ENCODE measurements around the gene C2orf68.

DNA sequence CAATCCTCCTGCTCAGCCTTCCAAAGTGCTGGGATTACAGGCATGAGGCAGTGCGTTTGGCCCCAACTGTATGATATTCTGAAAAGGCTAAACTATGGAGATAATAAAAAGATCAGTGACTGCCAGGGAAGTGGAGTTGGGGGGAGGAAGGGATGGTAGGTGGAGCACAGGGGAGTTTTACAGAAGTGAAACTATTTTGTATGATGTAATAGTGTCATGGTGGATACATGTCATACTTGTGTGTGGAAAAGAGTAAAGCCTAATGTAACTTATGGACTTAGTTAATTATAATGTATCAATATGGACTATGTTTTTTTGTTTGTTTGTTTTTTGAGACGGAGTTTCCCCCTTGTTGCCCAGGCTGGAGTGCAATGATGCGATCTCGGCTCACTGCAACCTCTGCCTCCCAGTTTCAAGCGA is 47.7 kb downstream of the C2orf68 start:
- no peak for TF ChIP-seq POLR2AphosphoS5 (IDR thresholded peaks at IDR 0.05; ENCODE audit: low read depth, low read length)
- TF ChIP-seq TAF1 (IDR thresholded peaks at IDR 0.05; ENCODE audit: borderline replicate concordance, insufficient read depth, low read length), result no peak
- no peak for TF ChIP-seq SIN3A (IDR thresholded peaks at IDR 0.05; ENCODE audit: borderline replicate concordance, insufficient read depth, low read length)
- TF ChIP-seq, protein P1, sequence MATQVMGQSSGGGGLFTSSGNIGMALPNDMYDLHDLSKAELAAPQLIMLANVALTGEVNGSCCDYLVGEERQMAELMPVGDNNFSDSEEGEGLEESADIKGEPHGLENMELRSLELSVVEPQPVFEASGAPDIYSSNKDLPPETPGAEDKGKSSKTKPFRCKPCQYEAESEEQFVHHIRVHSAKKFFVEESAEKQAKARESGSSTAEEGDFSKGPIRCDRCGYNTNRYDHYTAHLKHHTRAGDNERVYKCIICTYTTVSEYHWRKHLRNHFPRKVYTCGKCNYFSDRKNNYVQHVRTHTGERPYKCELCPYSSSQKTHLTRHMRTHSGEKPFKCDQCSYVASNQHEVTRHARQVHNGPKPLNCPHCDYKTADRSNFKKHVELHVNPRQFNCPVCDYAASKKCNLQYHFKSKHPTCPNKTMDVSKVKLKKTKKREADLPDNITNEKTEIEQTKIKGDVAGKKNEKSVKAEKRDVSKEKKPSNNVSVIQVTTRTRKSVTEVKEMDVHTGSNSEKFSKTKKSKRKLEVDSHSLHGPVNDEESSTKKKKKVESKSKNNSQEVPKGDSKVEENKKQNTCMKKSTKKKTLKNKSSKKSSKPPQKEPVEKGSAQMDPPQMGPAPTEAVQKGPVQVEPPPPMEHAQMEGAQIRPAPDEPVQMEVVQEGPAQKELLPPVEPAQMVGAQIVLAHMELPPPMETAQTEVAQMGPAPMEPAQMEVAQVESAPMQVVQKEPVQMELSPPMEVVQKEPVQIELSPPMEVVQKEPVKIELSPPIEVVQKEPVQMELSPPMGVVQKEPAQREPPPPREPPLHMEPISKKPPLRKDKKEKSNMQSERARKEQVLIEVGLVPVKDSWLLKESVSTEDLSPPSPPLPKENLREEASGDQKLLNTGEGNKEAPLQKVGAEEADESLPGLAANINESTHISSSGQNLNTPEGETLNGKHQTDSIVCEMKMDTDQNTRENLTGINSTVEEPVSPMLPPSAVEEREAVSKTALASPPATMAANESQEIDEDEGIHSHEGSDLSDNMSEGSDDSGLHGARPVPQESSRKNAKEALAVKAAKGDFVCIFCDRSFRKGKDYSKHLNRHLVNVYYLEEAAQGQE (IDR thresholded peaks at IDR 0.05; ENCODE audit: insufficient read depth in 1 of 2, low read depth in 2 of 2, low read length in 2 of 2), result no peak
- TF ChIP-seq FOXP2 (optimal IDR thresholded peaks at IDR 0.05; ENCODE audit: borderline replicate concordance, extremely low read depth, extremely low read length, insufficient read depth), result no peak

All from PFSK-1 (cell line).